GM21825 (cell line): Measurements from ENCODE around the gene RETREG1.
"Not testable (repeated sequence)": the region's sequence is repeated elsewhere in the genome, so short reads cannot be mapped to it uniquely, and the experiment has no call there.

Experiments
- ATAC-seq: cut with Tn5 transposase; IDR thresholded peaks from one replicate; pipeline ENCODE4 v1.9.1; 2021; ENCODE audit warnings: mild to moderate bottlenecking, moderate library complexity; ENCODE audit not compliant: unreplicated experiment

Gene RETREG1

GRCh38 chr5:16493261-16493660 is 123.5 kb downstream of the RETREG1 start:
- ATAC-seq, result no peak

- no peak for ATAC-seq
Observed at GRCh38 chr5:16492398-16493140, 124.2 kb downstream of the RETREG1 start.

- no peak for ATAC-seq
Observed at GRCh38 chr5:16490911-16491310, 125.9 kb downstream of the RETREG1 start.

GRCh38 chr5:16489322-16489791 is 127.4 kb downstream of the RETREG1 start:
- ATAC-seq, result no peak

- no peak for ATAC-seq
Observed at GRCh38 chr5:16487456-16487855, 129.3 kb downstream of the RETREG1 start.

GRCh38 chr5:16486711-16487111 is 130.1 kb downstream of the RETREG1 start:
- ATAC-seq, result no peak

GRCh38 chr5:16485656-16486055 is 131.1 kb downstream of the RETREG1 start:
- ATAC-seq, result no peak

- ATAC-seq, result no peak
Observed at GRCh38 chr5:16484081-16484480, 132.7 kb downstream of the RETREG1 start.

- ATAC-seq, result no peak
Observed at GRCh38 chr5:16483361-16483760, 133.4 kb downstream of the RETREG1 start.

- no peak for ATAC-seq
Observed at GRCh38 chr5:16482891-16483290, 133.9 kb downstream of the RETREG1 start.

- no peak for ATAC-seq
Observed at GRCh38 chr5:16480821-16481538, 135.8 kb downstream of the RETREG1 start.

GRCh38 chr5:16480144-16480543 is 136.7 kb downstream of the RETREG1 start:
- no peak for ATAC-seq

GRCh38 chr5:16477541-16477940 is 139.3 kb downstream of the RETREG1 start:
- ATAC-seq, result no peak

GRCh38 chr5:16476417-16476816 is 140.4 kb downstream of the RETREG1 start:
- not testable (repeated sequence) for ATAC-seq

GRCh38 chr5:16471387-16471786 is 145.4 kb downstream of the RETREG1 start:
- ATAC-seq, result no peak

- peak; percentile 62 for ATAC-seq
Observed at GRCh38 chr5:16467363-16468219, 149.2 kb downstream of the RETREG1 start.

GRCh38 chr5:16465544-16466432 is 151.0 kb downstream of the RETREG1 start, which contains the start of gene ZNF622:
Gene ZNF622, minus strand, starts transcription at chr5:16465800. Its CDS starts 135 bp downstream, at chr5:16465665.
- peak; percentile 87 for ATAC-seq

GRCh38 chr5:16464664-16465543 is 151.9 kb downstream of the RETREG1 start:
- no peak for ATAC-seq

GRCh38 chr5:16464231-16464630 is 152.6 kb downstream of the RETREG1 start:
- no peak for ATAC-seq
